Hindlimb muscle (tissue), 1 donor: ENCODE results near the gene NEMF. TPM values are rescaled to one million over a fixed set of nuclear protein-coding genes. Genes with fewer than 3 reads are reported as not detected.
"Not testable (repeated sequence)": the region's sequence is repeated elsewhere in the genome, so short reads cannot be mapped to it uniquely, and the experiment has no call there.

Source experiments
- DNase-seq: peaks from one replicate; pipeline ENCODE4 v3.0.0-alpha.2; 2013
- polyA plus RNA-seq: library from polyadenylated mRNA; unstranded; fragments of 120-200 nt; gene quantifications from one replicate; pipeline ENCODE4 v1.2.1, GENCODE V29; 2013; ENCODE audit not compliant: insufficient read length

Gene NEMF
- polyA plus RNA-seq, 1 donor = 38.2 TPM

DNA sequence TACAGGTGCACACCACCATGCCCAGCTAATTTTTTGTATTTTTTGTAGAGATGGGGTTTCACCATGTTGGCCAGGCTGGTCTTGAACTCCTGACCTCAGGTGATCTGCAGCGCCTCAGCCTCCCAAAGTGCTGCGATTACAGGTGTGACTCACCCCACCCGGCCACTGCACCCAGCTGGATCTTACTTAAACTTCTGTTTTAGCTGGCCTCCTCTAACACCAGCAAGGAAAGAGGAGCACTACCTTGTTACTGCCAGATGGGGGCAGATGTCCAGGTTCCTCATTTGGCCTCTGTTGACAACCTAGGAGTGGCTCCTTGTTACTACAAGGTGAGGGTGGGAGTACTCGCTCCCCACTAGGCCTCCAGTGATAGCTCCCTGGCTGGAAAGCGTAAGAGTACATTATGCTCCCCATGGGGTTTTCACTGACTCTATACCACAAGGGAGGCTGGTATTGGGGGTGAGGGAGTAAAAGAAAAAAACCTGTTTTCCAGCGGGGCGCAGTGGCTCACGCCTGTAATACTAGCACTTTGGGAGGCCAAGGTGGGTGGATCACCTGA lies 27.1 kb upstream of the NEMF start:
- no peak for DNase-seq

DNA sequence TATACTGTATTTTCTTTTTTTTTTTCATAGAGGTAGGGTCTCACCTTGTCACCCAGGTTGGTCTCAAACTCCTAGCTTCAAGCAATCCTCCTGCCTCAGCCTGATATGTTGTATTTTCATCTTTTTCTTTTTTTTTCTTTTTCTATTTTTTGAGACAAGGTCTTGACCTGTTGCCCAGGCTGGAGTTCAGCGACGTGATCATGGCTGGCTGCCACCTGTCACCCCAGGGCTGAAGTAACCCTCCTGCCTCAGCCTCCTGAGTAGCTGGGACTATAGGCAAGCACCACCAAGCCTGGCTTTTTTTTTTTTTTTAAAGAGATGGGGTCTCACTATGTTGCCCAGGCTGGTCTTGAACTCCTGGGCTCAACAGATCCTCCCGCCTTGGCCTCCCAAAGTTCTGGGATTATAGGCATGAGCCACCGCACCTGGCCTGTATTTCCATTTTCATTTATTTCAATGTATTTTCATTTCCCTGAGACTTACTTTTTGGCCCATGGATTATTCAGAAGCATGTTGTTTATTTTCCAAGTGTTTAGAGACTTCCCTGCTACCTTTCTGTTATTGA lies 24.1 kb upstream of the NEMF start:
- DNase-seq = no peak

DNA sequence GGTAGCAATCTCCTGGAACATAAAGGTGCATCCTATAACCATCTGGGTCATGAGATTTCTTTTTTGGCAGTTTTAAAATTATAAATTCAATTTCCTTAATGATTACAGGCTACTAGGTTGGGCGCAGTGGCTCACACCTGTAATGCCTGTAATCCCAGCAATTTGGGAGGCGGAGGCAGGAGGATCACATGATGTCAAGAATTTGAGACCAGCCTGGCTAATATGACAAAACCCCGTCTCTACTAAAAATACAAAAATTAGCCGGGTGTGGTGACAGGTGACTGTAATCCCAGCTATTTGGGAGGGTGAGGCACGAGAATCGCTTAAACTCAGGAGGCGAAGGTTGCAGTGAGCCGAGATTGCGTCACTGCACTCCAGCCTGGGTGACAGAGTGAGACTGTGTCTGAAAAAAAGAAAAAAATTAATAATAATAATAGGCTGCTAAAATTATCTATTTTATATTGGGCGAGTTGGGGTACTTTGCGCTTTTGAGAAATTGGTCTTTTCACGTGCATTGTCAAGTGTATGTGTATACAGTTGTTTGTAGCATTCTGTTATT lies 23.1 kb upstream of the NEMF start:
- DNase-seq = no peak

DNA sequence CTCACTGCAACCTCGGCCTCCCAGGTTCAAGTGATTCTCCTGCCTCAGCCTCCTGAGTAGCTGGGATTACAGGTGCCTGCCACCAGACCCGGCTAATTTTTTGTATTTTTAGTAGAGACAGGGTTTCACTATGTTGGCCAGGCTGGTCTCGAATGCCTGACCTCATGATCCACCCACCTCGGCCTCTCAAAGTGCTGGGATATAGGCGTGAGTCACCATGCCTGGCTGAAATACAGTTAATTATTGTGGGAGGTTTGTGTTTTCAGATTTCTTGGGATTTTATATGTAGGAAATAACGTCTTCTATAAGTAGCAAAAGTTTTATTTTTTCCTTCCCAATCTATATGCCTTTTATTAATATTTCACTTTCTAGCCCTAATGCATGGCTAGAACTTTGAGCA lies 21.0 kb upstream of the NEMF start:
- DNase-seq = not testable (repeated sequence)

DNA sequence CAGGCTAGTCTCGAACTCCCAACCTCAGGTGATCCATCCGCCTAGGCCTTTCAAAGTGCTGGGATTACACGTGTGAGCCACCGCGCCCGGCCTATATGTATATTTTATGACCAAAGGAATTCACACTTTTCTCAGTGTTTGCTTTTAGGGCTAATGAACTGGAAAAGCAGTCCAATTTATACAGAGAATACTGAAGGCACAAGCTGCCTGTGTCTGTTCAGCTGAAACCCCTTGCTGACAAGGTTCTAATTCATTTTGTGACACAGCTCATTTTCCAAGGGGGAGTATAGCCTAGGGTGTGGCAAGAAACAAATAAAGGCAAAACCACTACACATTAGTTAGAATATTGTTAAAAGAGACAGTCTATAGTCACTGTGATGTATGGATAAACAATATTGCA lies 18.3 kb upstream of the NEMF start:
- no peak for DNase-seq

DNA sequence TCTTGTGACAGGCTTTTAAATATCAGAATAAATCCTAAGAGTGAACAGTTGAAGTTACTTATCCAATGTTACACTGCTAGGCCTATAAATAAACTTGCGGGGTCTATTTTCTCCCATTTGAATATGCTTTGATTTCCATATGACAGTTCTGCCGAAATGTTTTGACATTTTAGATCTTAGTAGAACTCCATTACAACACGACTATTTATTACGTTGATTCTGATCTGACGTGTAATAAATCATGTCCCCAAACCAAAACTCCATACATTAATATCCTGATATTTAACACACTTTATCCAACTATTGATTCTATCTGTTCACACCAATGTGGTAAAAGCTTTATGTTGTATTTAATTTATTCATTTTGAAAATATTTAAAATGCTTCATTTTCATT lies 16.1 kb upstream of the NEMF start:
- no peak for DNase-seq

DNA sequence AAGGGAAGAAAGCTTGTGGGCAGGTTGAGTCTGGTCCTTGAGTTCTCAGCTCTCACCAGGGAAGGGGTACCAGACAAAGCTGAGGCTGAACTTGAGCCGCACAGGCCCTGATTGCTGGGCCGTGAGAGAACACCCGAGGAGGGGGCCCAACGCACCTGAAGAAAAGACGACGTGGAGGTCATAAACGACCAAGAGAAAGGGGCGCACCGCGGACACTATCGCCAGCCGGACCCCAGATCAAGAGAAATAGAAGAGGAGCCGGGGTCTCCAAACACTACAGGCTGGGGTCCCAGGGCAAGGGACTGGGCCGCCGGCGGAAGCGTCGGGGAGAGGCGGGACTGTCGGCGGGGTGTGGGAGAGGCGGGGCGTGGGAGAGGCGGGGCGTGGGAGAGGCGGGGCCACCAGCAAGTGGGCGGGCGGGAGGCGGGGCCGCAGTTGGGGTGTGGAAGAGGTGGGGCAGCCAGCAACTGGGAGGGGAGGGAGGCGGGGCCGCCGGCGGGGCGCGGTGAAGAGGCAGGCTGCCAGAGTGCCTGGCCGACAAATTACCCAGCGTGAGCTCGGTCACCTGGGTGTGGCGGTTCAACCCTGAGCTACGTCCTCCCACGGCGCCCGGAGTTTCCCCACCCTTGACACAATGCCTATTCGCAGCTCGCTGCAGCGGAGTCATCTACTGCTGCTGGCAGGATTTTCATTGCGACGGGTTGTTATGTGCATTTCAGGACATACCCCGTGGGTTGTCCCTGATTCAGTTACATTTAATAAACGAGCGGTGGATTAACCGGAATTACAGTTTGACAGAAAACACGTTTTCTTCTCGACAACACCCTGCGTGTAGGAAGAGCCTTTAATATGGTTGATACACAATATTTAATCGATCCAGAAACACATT lies 15.5 kb upstream of the NEMF start:
- peak; percentile 90 for DNase-seq

DNA sequence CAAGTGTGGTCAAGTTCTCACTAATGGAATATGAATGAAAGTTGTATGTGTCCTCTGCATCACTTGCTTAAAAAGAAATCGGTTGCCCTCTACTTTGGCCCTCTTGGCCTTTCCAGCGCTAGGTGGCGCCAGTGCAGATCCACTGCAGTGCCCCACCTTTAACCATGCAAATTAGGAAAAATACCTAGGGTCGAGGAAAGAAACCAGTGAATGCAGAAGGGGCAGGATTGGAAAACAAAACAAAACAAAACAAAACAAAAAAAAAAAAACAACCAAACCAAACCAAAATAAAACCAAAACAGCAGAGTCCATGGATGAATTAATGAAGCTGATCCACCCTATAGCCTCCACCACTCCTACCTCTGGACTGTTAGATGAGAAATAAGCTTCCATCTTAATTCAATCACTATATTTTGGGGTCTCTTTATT lies 12.9 kb upstream of the NEMF start:
- peak; percentile 72 for DNase-seq

DNA sequence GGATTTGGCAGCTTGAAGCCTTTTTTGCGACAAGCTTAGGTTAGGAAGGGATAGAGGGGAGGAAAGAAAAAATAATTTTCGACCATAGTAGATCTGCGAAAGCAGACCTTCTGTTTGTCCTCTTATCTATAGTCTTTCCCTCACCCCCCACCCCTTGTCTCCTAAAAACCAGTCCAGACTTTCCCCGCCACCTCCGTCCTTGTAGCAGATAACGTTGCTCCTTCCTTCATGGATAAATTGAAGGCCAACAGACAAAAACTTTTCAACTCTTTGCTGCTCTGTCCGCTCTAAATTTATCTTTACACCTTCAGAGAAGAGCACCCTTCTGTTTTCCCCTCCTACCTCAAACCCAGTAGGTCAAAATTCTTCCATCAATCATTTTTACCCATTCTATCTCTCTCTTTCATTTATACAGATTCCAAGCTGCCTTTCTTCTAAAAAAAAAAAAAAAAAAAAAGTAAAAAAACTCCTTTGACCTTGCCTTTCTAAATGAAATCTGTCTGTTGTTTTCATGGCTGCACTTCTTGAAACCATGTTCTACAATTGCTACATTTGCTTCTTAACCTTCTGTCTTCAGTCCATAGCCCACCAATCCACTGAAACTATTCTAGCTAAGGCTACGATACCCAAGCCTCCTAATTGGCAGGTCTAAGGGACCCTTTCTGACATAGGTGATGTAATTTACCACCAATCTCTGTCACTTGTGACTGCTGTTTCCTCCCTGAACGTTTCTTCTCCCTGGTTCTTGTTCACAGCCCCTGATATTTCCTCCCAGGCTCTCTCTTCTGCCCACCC lies 11.1 kb upstream of the NEMF start:
- DNase-seq = no peak

DNA sequence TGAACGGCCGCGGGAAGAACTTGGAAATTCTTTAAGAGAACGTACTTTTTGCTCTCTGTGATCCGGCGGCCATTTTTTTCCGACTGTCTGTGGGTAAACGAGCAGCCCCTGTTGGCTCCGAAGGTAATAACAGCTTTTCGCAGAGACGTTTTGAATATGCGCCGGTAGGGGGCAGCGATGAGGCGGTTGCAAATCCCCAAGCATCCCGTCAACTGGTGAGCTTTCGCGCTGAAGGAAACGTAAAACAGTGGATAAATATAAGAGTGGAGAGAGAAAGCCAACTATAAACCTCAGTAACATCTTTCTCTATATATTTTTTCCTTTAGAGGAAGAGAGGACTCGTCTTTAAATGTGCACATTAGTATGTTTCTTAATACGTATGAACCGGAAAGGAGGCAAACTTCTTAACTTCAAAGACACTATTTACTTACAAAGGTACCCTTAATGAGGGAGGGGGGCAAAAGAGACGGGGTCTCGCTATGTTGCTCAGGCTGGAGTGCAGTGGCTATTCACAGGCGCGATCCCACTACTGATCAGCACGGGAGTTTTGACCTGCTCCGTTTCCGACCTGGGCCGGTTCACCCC lies 9.6 kb upstream of the NEMF start:
- DNase-seq = peak; percentile 92

DNA sequence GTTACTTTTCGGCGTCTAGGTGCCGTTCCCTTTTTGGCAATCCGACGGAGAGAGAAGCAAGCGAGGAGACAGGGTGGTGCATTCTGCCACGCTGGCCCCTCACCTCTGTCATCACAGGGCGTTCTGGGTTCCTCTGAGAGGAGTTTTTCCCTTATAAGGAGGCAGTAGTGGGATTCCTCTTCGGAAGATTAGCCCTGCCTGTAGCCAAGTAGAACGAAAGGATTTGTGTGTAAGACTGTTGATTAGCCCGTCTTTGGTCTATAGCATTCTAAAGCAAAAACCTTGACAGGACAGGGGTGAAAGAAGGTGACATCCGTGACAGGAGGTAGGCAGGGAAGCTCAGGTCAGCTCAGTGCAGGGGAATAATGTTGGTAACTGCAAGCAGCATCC lies 9.1 kb upstream of the NEMF start:
- peak; percentile 82 for DNase-seq

DNA sequence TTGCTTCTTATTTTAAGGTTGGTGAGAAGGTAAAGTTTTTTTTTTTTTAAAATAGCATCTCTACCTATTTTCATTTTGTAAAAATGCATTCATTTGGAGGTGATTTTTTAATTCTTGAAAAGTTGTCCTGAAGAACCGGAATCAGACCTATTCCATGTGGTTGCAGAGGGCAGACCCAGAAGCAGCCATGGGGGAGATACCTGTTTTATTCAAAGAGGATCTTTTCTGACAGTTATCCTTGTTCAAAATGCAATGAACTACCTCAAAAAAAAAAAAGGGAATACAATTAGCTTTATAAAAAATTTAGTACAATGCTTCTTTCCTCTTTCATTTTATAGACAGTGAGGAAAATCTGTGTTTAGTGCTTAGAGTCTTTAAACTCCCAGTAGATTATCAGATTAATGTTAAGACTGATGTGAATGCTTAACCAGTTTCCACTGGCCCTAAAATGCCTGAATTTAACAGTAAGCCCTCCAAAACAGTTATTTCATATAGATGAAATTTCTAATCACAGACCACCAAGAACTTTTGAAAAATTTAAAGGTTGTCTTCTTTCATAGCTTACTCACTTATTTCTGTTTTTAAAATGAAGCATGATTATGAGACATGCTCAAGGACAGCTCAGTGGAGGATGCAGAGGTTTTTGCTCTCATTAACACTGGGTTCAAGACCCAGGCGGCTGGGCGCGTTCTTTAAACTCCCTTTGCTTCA lies 8.6 kb upstream of the NEMF start:
- no peak for DNase-seq

DNA sequence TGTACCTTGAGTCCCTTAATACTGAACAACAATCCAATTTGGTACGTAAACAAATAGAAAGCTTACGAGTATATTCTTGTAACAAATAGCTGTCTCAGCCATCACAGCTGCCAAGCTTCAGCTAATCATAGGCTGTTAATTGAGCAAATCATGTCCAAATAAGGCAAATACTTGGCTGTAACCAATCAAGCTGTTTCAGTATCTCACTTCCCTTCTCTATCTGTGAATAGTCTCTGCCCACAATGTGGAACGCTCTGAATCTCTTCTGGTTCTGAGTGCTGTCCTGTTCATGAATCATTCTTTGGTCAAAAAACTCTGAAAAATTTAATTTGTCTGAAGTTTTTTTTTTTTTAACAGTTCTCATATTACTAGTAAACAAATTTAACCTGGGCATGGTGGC lies 5.8 kb upstream of the NEMF start:
- no peak for DNase-seq

DNA sequence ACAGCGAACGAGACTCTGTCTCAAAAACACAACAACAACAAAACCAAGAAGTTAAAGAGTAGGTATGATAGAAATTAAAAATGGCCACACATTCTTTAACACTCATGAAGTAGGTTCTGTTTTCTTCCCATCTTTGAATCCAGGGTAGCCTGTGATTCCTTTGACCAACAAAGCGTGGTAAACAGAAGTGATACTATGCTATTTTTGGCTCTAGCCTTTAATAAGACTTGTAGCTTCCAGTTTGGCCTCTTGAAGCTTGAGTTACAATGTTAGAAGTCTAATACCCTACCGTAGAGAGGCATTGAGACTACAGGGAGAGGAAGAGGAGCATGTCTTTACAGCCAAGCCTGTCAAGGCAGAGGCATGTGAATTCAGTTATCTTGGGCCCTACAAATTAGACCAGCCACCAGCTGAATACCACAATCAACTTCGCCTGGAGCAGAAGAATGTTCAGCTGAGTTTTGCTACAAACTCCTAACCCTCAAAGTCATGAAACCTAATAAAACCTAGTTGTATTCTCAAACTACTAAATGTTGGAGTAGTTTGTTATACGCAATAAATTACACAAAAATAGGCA lies 4.9 kb upstream of the NEMF start:
- DNase-seq = no peak

DNA sequence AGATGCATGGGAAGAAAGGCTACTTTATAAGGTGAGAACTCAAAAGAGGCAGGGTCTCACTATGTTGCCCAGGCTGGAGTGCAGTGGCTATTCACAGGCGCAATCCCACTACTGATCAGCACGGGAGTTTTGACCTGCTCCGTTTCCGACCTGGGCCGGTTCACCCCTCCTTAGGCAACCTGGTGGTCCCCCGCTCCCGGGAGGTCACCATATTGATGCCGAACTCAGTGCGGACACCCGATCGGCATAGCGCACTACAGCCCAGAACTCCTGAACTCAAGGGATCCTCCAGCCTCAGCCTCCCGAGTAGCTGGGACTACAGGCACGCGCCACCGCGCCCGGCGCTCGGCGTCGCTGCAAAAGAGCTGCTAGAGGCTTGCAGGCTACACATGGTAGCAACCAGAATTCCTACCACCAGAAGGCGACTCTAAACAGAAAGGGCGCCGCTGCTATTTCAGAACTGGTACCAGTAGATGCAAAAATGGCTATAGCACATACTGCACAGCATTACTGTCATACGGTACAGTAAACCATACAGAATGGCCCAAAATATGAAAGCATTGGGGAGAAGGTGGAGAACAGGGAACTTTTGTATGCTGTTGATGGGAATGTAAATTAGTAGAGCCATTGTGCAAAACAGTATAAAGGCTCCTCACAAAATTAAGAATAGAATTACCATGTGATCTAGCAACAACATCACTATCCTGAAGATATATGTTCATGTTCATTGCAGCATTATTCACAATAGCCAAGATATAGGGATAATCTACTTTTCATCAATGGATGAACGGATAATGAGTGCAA lies 1.2 kb upstream of the NEMF start:
- peak; percentile 54 for DNase-seq

DNA sequence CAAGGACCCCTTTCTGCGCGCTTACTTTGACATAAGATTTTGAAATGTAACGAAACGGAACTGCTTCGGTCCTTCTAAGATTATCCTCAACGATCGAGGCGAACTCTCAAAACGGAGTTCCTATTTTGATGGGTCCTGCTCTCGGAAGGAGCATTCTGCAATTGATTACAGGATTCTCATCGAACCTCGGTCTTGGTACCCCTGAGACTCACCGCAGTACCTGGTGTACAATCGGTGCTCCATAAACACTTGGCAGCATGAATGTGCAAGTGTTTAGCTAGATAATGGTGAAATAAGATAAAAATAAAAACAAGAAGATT lies 530 bp upstream of the NEMF start:
- no peak for DNase-seq

DNA sequence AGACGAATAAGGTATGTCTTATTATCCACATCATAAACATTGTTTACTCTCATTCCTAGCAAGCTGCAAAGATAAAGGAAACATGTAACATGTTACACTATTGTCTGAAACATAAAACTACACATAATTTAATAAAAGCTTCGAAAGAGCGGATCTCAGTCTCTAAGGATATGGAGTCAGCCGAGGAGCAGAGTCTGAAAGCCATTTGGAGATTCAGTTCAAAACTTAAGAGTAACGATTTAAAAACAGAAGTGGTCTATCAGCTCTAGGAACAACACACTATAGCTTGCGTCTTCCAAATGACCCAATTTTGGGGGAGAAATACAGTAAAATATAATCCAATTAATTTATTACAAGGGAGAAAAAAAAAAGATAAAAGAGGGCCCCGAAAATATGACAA lies 775 bp downstream of the NEMF start:
- DNase-seq = no peak

DNA sequence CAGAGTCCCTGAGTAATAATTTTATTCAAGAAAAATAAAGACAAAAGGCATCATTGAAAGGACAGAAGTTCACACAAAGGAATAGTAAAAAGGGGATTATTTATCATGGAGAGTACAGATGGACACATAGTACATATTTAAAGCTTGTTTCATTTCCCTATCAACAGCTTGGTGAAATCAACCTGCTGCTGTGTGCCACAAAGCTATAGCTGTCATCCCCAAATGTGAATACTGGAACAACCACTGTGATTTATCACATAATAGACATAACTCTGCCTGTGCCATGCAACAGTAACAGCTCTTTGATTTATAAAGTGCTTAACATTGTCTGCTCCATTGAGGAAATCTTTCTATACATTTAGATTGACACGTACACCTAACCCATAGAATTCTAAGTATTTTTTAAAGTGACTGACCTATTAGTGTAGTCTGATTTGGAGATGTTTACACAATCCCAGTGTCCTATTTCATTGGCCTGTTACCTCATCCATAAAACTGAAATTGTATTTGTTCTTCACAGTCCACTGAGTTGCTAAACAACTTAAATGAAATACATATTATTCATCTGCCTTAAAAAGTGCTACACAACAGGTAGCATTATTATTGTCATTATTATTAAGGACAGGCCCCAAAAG lies 3.3 kb downstream of the NEMF start:
- DNase-seq = no peak

DNA sequence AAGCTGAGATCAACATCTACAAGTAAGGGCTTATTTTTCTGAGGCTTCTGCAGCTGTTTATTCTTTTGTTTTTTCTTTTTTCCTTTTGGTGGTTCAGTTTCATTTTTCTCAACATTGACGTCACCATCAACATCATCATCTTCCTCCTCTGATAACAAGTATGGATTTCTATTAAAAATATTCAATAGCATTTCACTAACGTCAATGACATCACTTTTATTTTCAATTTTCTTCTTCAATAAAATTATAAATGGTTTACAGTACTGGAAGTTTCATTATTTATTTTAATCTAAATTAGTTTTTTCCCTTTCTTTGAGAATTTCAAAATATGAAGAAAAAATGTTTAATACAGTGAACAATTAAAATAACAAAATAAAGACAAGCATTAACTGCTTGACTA lies 23.9 kb downstream of the NEMF start:
- no peak for DNase-seq

DNA sequence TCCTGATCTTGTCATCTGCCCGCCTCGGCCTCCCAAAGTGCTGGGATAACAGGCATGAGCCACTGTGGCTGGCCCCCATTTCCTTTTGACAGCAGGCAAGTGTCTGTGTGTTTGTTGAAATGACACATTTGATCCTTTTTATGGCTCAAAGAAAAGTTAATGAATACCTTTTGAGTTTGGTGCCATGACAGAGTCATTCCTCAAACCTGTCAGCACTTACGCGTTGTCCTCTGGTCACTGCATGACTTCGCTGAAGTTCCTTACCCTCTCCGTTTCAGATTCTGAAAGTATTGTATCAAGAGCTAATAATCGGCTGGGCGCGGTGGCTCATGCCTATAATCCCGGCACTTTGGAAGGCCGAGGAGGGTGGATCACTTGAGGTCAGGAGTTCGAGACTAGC lies 32.4 kb downstream of the NEMF start:
- no peak for DNase-seq
